ENCODE results near the gene TMEM207. TPM values are rescaled to one million over a fixed set of nuclear protein-coding genes. Genes with fewer than 3 reads are reported as not detected.
A peak's percentile ranks its signal among the peaks of the same experiment; 100 is the strongest.

The TMEM207 gene
- total RNA-seq, 2 donors from 2014 or later = not detected

DNA sequence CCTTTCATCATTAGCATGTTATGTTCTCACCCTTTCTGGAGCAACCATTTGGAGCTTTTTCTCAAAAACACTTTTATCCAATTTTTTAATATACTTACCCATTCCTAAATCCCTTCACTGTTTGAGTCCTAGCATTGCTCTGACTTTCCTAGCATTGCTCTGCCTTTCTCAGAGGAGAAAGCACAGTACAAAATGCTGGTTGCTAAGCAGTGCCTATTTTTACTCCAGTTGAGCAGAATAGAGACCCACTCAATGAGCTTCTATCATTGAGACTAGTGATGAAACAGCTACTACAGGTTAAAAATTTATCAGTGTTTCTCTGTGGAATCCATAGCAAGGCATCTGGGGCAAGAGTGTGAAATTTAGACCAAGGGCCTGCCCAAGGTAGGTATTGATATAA lies 42.4 kb upstream of the TMEM207 start:
- ATAC-seq (no peak), DNase-seq (no peak)
- Histone ChIP-seq H3K9me3 (no peaks in the 10 kb centered on the region), H3K27me3 (no peaks in the 10 kb centered on the region), H3K27ac (no peak overlapping the region), H3K4me1 (peaks cover 9% of the 10 kb centered on the region), H3K36me3 (replicated peaks in 1 of 2; ENCODE audit: insufficient read depth in 1 of 2, low read depth in 2 of 2) (no peaks in the 10 kb centered on the region), H3K4me3 (no peak overlapping the region)
- no peak for TF ChIP-seq POLR2A (IDR thresholded peaks at IDR 0.05)
- TF ChIP-seq, protein P1, sequence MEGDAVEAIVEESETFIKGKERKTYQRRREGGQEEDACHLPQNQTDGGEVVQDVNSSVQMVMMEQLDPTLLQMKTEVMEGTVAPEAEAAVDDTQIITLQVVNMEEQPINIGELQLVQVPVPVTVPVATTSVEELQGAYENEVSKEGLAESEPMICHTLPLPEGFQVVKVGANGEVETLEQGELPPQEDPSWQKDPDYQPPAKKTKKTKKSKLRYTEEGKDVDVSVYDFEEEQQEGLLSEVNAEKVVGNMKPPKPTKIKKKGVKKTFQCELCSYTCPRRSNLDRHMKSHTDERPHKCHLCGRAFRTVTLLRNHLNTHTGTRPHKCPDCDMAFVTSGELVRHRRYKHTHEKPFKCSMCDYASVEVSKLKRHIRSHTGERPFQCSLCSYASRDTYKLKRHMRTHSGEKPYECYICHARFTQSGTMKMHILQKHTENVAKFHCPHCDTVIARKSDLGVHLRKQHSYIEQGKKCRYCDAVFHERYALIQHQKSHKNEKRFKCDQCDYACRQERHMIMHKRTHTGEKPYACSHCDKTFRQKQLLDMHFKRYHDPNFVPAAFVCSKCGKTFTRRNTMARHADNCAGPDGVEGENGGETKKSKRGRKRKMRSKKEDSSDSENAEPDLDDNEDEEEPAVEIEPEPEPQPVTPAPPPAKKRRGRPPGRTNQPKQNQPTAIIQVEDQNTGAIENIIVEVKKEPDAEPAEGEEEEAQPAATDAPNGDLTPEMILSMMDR (IDR thresholded peaks at IDR 0.05) = no peak
- intact Hi-C loops (cut with DNase I) = no loop called here

DNA sequence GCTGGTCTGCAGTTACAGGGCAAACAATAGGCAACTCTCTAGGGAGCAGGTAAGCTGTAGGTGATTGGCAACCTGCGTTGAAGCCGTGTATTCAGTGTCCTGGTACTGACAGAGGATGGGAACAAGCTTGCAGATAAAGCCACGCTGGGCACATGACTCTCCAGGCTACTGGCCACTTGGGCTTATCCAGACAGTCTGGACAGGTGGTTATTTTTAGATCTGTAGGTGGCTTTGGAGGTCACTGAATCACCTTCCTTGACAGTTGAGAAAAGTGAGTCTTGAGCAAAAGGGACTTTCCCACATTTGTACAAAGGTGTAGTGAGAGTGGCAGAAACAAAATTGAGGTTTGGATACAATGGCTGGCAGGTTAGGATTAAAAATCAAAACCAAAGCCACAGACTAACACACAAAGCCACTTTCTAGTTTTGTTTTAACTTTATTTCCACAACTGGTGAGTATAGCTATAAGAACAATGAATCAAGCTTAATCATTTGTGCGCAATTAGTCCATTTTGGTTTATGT lies 41.9 kb upstream of the TMEM207 start:
- DNase-seq (no peak), ATAC-seq (peak; percentile 50)
- intact Hi-C loops (cut with DNase I) = no loop called here
- Histone ChIP-seq H3K36me3 (replicated peaks in 1 of 2; ENCODE audit: insufficient read depth in 1 of 2, low read depth in 2 of 2) (no peaks in the 10 kb centered on the region), H3K9me3 (no peaks in the 10 kb centered on the region), H3K4me1 (peaks cover 9% of the 10 kb centered on the region), H3K4me3 (no peak overlapping the region), H3K27ac (no peak overlapping the region), H3K27me3 (no peaks in the 10 kb centered on the region)
- 31 to 52% methylated on average over 4 of the region's 4 CpGs for WGBS, 2 donors
- TF ChIP-seq POLR2A (IDR thresholded peaks at IDR 0.05) = no peak
- TF ChIP-seq, protein P1 (IDR thresholded peaks at IDR 0.05) = no peak

DNA sequence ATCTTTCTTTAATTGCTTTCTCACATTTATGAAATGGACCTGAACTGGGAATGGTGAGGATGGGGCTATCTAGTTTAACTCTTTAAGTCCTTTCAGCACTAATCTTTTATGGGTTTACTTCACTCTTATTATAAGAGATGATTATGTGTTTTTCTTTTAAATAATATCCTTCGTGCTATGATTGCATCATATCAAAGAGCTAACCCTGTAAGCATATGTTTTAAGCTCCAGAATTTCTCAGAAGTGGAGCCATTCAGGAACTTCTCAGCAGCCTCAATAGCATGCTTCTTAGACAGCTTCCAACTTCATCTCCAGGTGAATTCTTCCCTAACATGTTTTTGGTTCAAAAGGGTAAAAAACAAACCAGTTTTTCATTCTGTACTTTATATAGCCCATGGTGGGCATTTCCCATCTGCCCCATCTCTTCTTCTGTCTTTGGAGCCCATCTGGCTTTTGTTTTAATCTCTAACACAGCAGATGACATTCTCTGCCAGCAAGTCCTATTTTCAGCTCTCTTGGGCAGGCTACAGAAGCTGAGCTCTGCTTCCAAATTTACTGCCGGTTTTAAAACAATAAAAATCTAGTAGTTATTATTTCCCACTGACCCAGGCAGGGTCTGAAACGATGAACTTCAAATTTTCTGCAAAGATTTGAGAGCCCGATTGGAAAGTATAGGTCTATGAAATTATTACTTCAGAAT lies 37.4 kb upstream of the TMEM207 start:
- no peak overlapping the region for H3K27ac ChIP-seq
- ATAC-seq = no peak

DNA sequence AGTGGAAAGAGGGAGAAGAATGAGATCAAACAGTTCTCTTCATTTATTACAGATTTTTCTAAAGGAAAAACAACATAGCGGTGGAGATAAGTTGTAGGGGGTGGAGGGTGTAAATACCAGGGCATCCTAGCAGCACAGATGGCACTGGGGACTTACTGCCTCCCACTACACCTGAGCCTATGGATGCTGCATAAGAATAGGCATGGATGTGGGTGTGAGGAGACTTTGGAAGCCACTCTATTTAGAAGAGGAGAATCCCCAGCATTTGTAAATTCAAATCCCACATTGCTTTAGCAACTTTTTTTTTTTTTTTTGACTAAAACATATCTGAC lies 36.8 kb upstream of the TMEM207 start:
- intact Hi-C loops (cut with DNase I) = no loop called here
- no peak for ATAC-seq
- H3K27ac ChIP-seq = no peak overlapping the region

More for the DNA sequence above, 37.4 kb upstream of the TMEM207 start:
- no peaks in the 10 kb centered on the region for H3K36me3 ChIP-seq (replicated peaks in 1 of 2; ENCODE audit: insufficient read depth in 1 of 2, low read depth in 2 of 2)
- intact Hi-C loops (cut with DNase I) = no loop called here
- H3K4me3 ChIP-seq = no peak overlapping the region
- DNase-seq = no peak
- H3K9me3 ChIP-seq = no peaks in the 10 kb centered on the region
- no peaks in the 10 kb centered on the region for H3K27me3 ChIP-seq
- H3K4me1 ChIP-seq = peaks cover 8% of the 10 kb centered on the region
- 67 to 73% methylated on average over 4 of the region's 4 CpGs for WGBS, 2 donors
- TF ChIP-seq, protein P1 (IDR thresholded peaks at IDR 0.05) = no peak
- TF ChIP-seq POLR2A (IDR thresholded peaks at IDR 0.05) = no peak

More for the DNA sequence above, 36.8 kb upstream of the TMEM207 start:
- Histone ChIP-seq H3K27me3 (no peaks in the 10 kb centered on the region), H3K9me3 (no peaks in the 10 kb centered on the region), H3K4me1 (peaks cover 3% of the 10 kb centered on the region), H3K36me3 (replicated peaks in 1 of 2; ENCODE audit: insufficient read depth in 1 of 2, low read depth in 2 of 2) (no peaks in the 10 kb centered on the region), H3K4me3 (no peak overlapping the region)
- no peak for TF ChIP-seq POLR2A (IDR thresholded peaks at IDR 0.05)
- TF ChIP-seq, protein P1 (IDR thresholded peaks at IDR 0.05) = no peak
- WGBS, 2 donors = 22 to 26% methylated on average over 1 of the region's 1 CpG
- DNase-seq = no peak
